Thoracic aorta (tissue), 2 donors: ENCODE measurements around the gene PDZD4. TPM values are rescaled to one million over a fixed set of nuclear protein-coding genes. Genes with fewer than 3 reads are reported as not detected.

Experiments
- ATAC-seq: fragments of 150-250 bp; one replicate; pipeline ENCODE4 v1.8.0; 2017; ENCODE audit warnings: low read depth; ENCODE audit not compliant: insufficient number of reproducible peaks, low FRiP score
- DNase-seq: peaks from one replicate; pipeline ENCODE4 v3.0.0-alpha.2; 2020; ENCODE audit warnings: low spot score
- H3K27ac ChIP-seq, 2 donors: fragments of 200-600 bp; sonication (generic); 1 replicate in 1 of 2; 2 replicates in 1 of 2; pipeline ENCODE4 v1.5.1; 2016; ENCODE audit warnings: mild to moderate bottlenecking in 2 of 2, moderate library complexity in 2 of 2
- H3K27me3 ChIP-seq: fragments of 200-600 bp; sonication (generic); replicated peaks from 2 replicates; pipeline ENCODE4 v1.6.0; 2016; ENCODE audit warnings: mild to moderate bottlenecking; ENCODE audit not compliant: insufficient read depth
- H3K36me3 ChIP-seq: fragments of 200-600 bp; sonication (generic); one replicate; pipeline ENCODE4 v1.5.1; 2016
- H3K4me1 ChIP-seq, 2 donors: fragments of 200-600 bp; sonication (generic); 1 replicate in 1 of 2; 2 replicates in 1 of 2; pipeline versions ENCODE4 v1.5.1 to v1.6.0; 2016; ENCODE audit warnings: low read depth in 2 of 2, mild to moderate bottlenecking in 1 of 2; ENCODE audit not compliant: control insufficient read depth in 1 of 2
- H3K4me3 ChIP-seq: fragments of 200-600 bp; sonication (generic); 2 replicates; pipeline ENCODE4 v1.5.1; 2016; ENCODE audit warnings: mild to moderate bottlenecking
- H3K9me3 ChIP-seq: fragments of 200-600 bp; sonication (generic); 2 replicates; pipeline ENCODE4 v1.5.1; 2016
- CTCF ChIP-seq: fragments of 200-600 bp; sonication (generic); IDR thresholded peaks from one replicate; pipeline ENCODE4 v1.5.1; 2019; ENCODE audit warnings: antibody characterized with exemption
- total RNA-seq, 2 donors: library from RNA; depleted of rRNA; stranded (reverse); fragments of >200 nt; gene quantifications; one replicate each; pipeline versions ENCODE4 v1.1.0 to v1.2.3, GENCODE V29; 2016

The PDZD4 gene
- total RNA-seq, 2 donors from 2014 or later = 4.4 to 11.6 TPM

DNA sequence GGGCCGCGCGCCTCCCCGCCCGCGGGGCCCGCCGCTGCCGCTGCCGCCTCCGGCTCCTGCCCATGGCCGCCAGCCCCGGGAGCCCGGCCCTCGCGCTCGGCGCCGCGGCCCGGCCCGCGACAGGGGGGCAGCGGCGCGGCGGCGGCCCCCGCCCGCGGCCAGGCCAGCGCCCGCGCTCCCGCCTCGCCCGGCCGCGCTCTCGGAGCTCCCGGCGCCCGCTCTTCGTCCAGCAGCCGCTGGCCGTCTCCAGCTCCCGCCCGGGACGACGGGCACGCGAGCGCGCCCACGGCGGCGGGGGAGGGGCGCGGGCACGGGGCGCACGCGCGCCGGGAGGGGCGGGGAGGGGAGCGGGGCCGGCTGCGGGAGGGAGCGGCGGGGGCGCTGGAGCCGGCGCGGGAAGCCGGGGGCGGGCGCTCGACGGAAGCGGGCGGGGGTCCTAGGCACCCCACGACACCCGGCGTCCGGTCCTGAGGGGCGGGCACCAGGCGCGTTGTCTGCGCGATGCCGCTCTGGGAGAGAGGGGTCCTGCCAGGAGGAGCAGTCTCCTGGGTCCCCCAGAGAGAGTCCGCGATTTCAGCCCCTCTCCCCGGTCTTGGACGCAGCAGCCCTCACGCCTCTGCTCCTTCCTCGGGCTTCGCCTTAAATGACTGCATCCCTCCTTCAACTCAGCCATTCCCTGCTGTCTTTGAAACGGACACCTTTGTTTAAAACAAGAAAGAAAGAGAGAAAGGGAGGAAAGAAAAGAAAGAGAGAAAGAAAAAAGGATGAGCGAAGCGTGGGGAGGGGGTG lies 490 bp upstream of the PDZD4 start:
- DNase-seq = no peak
- no peaks in the 10 kb centered on the region for H3K27me3 ChIP-seq
- H3K4me1 ChIP-seq = peaks cover 0 to 10% of the 10 kb centered on the region in 2 donors
- no peak overlapping the region for H3K4me3 ChIP-seq
- no peak for TF ChIP-seq CTCF
- H3K9me3 ChIP-seq = no peaks in the 10 kb centered on the region
- ATAC-seq = no peak
- no peaks in the 10 kb centered on the region for H3K36me3 ChIP-seq
- H3K27ac ChIP-seq = no peak overlapping the region

- ATAC-seq (no peak), DNase-seq (no peak)
- Histone ChIP-seq H3K27ac (no peak overlapping the region), H3K4me3 (peak overlapping the region; percentile 66), H3K9me3 (no peaks in the 10 kb centered on the region), H3K4me1 (peaks cover 0 to 10% of the 10 kb centered on the region in 2 donors), H3K36me3 (no peaks in the 10 kb centered on the region), H3K27me3 (no peaks in the 10 kb centered on the region)
- no peak for TF ChIP-seq CTCF
Observed at GRCh38 chrX:153829549-153829798, 870 bp downstream of the PDZD4 start.

DNA sequence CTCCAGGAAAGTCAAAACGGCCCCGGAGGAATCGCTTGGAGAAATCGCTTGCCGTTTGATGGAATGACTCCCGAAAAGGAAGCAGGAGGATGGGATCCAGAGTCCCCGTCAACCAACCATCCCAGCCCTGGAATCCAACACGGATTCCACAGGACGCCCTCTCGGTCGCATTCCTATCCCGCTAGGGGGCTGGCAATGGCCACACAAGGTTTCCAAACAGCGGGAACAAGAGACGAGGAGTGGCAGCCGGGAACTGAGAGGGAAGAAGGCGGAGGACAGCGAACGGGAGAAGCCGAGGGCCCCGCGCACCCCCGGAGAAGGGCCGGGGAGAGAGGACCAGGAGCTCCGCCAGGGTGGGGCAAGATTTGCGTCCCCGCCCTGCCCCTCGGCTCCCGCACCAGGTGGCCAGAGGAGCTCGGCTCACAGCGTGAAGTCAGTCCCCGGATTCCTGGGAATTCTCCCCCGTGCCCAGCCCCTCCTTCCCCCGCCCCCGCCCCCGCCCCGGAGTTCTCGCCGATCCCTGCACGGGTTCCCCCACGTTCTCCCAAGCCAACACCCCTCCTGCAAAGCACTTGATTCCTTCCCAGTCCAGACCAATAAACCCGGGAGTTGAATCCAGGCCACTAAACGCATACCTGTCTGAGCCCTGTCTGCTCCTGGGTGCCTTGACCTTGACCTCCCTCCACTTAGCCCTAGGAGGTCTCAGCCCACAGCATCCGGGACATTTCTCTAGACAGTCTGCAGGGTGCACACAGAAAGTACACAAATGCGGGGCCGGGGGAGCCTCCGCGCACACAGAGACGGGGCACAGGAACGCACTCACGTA lies 1.4 kb downstream of the PDZD4 start:
- TF ChIP-seq CTCF = no peak
- H3K9me3 ChIP-seq = no peaks in the 10 kb centered on the region
- peak overlapping the region; percentile 66 for H3K4me3 ChIP-seq
- H3K4me1 ChIP-seq = peaks cover 0 to 10% of the 10 kb centered on the region in 2 donors
- DNase-seq (no peak), ATAC-seq (no peak)
- H3K27ac ChIP-seq = no peak overlapping the region
- no peaks in the 10 kb centered on the region for H3K27me3 ChIP-seq
- H3K36me3 ChIP-seq = no peaks in the 10 kb centered on the region

GRCh38 chrX:153828308-153828707 lies 2.0 kb downstream of the PDZD4 start:
- H3K27me3 ChIP-seq = no peaks in the 10 kb centered on the region
- no peak for ATAC-seq

More at GRCh38 chrX:153828308-153828707, 2.0 kb downstream of the PDZD4 start:
- no peaks in the 10 kb centered on the region for H3K36me3 ChIP-seq
- peaks cover 0 to 10% of the 10 kb centered on the region in 2 donors for H3K4me1 ChIP-seq
- peak overlapping the region; percentile 66 for H3K4me3 ChIP-seq
- no peak overlapping the region for H3K27ac ChIP-seq
- no peak for DNase-seq
- TF ChIP-seq CTCF = no peak
- H3K9me3 ChIP-seq = no peaks in the 10 kb centered on the region
